A673 (cell line): ENCODE data around the gene NCEH1.

Experiments used
- CTCF ChIP-seq: fragments of 300-800, 200-600 bp; sonication (generic); conservative IDR thresholded peaks from 2 replicates; pipeline ENCODE4 v1.5.1; 2017; ENCODE audit warnings: low read depth, mild to moderate bottlenecking, antibody characterized with exemption, low read length, moderate library complexity, mixed read lengths
- EZH2 ChIP-seq: fragments of 200-600 bp; sonication (generic); IDR thresholded peaks from 2 replicates; pipeline ENCODE4 v1.6.1; 2017; ENCODE audit warnings: borderline replicate concordance, low read depth, mild to moderate bottlenecking, mixed read lengths, antibody characterized with exemption, low read length; ENCODE audit not compliant: poor library complexity, severe bottlenecking

- TF ChIP-seq CTCF, result no peak
- TF ChIP-seq EZH2, result no peak
These were observed 24.1 kb upstream of the NCEH1 start for GRCh38 chr3:172735014-172735413.
